C4-2B (cell line): ENCODE data around the gene SLC22A12.

Experiments
- ZFX ChIP-seq: fragments of 450-650 bp; IDR thresholded peaks from 2 replicates; pipeline ENCODE4 v1.6.1; 2017
- TF ChIP-seq, protein P1 (sequence below): fragments of 450-650 bp; conservative IDR thresholded peaks from 2 replicates; pipeline ENCODE4 v1.5.1; 2017; ENCODE audit warnings: mild to moderate bottlenecking

DNA sequence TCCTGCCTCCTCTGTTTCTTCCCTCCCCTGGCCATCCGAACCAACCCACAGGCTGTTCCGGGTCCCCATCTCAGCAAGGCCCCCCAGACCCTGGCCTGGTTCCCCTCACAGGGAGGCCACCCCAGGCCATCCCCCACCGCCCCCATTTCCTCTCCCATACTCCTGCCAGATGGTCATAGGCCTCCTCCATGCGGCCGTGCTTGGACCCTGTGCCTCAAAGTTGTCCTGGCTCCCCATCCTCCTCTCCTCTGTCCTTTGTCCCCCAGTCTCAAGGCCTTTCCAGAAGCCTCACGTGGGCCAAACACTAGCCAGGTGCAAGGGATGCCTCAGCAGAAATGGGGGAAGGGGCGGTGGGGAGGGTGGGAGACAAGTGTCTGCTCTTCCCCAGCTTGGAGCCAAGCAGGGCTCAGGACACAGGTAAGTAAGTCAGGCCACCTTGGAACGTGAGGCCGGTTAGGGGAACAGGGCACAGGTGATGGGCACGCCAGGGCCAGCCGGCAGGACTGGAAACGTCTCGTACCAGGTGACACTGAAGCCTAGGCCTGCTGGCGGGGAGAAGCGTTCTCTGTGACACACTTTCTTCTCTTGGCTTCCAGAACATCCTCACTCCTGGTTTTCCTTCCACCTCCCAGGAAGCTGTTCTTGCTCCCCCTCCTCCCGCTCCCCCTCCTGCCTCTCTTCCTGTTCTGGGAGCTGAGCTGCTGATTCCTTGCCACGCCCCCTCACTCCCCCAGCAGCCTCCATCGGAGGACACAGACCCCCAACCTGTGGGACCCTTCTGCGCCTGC, 31.5 kb upstream of the SLC22A12 start:
- TF ChIP-seq, protein P1, sequence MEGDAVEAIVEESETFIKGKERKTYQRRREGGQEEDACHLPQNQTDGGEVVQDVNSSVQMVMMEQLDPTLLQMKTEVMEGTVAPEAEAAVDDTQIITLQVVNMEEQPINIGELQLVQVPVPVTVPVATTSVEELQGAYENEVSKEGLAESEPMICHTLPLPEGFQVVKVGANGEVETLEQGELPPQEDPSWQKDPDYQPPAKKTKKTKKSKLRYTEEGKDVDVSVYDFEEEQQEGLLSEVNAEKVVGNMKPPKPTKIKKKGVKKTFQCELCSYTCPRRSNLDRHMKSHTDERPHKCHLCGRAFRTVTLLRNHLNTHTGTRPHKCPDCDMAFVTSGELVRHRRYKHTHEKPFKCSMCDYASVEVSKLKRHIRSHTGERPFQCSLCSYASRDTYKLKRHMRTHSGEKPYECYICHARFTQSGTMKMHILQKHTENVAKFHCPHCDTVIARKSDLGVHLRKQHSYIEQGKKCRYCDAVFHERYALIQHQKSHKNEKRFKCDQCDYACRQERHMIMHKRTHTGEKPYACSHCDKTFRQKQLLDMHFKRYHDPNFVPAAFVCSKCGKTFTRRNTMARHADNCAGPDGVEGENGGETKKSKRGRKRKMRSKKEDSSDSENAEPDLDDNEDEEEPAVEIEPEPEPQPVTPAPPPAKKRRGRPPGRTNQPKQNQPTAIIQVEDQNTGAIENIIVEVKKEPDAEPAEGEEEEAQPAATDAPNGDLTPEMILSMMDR = no peak
- TF ChIP-seq ZFX = no peak
